ENCODE measurements around the gene OLFML2B. TPM values are rescaled to one million over a fixed set of nuclear protein-coding genes. Genes with fewer than 3 reads are reported as not detected.
"Not testable (repeated sequence)": the region's sequence is repeated elsewhere in the genome, so short reads cannot be mapped to it uniquely, and the experiment has no call there.

OLFML2B gene
- total RNA-seq, 4 donors from 2014 or later, result 18.6 to 42.3 (median 20.9) TPM

- Histone ChIP-seq H3K4me3 (peak within 1 kb of the TSS; percentile 65 to 90 (median 73)), H3K36me3 (peaks cover 0 to under 1% (median 0%) of the 10 kb centered on the region in 3 donors), H3K9me3 (peaks cover 0 to 3% (median 0%) of the 10 kb centered on the region in 4 donors), H3K27me3 (peaks cover 0 to 18% of the 10 kb centered on the region in 2 donors), H3K4me1 (peaks cover 0 to 36% (median 9%) of the 10 kb centered on the region in 4 donors), H3K27ac (peak within 1 kb of the TSS in 2 of 4 donors; percentile 68 to 83)
- WGBS, 2 donors, result 1 to 3% methylated on average over 39 to 47 of the region's 95 CpGs
- peak; percentile 50 to 55 for DNase-seq (ENCODE audit: low spot score in 2 of 2)
- TF ChIP-seq EP300 (IDR thresholded peaks at IDR 0.05) (peak in 1 of 2 donors; percentile 18), CTCF (IDR thresholded peaks at IDR 0.05) (no peak), POLR2A (IDR thresholded peaks at IDR 0.05) (peak; percentile 25 to 68)
Observed at GRCh38 chr1:162069334-162070093, 45.8 kb upstream of the OLFML2B start, which contains the start of gene NOS1AP. TSS of gene NOS1AP (plus strand) at chr1:162069691. CDS start at chr1:162070178, 487 bp downstream.

- no peak overlapping the region for H3K4me3 ChIP-seq
- H3K27ac ChIP-seq, result no peak overlapping the region
- H3K4me1 ChIP-seq, result peaks cover 0 to 36% (median 9%) of the 10 kb centered on the region in 4 donors
- no peaks in the 10 kb centered on the region for H3K36me3 ChIP-seq
- 94% methylated on average over 4 of the region's 4 CpGs for WGBS, 2 donors
- H3K9me3 ChIP-seq, result no peaks in the 10 kb centered on the region
- DNase-seq (ENCODE audit: low spot score in 2 of 2), result no peak
- TF ChIP-seq POLR2A (IDR thresholded peaks at IDR 0.05) (no peak), CTCF (IDR thresholded peaks at IDR 0.05) (no peak), EP300 (IDR thresholded peaks at IDR 0.05) (no peak)
- H3K27me3 ChIP-seq, result peaks cover 0 to 18% of the 10 kb centered on the region in 2 donors
Observed at GRCh38 chr1:162068301-162068700, 44.6 kb upstream of the OLFML2B start.

- no peak overlapping the region for H3K27ac ChIP-seq
- H3K9me3 ChIP-seq, result no peaks in the 10 kb centered on the region
- DNase-seq (ENCODE audit: low spot score in 2 of 2), result no peak
- no peak overlapping the region for H3K4me3 ChIP-seq
- H3K36me3 ChIP-seq, result no peaks in the 10 kb centered on the region
- peaks cover 0 to 30% (median 9%) of the 10 kb centered on the region in 4 donors for H3K4me1 ChIP-seq
- no peak for TF ChIP-seq POLR2A (IDR thresholded peaks at IDR 0.05)
- no peak for TF ChIP-seq CTCF (IDR thresholded peaks at IDR 0.05)
- TF ChIP-seq EP300 (IDR thresholded peaks at IDR 0.05), result no peak
- WGBS, 2 donors, result 59 to 91% methylated on average over 1 of the region's 1 CpG
- H3K27me3 ChIP-seq, result peaks cover 0 to 18% of the 10 kb centered on the region in 2 donors
Observed at GRCh38 chr1:162067466-162067865, 43.8 kb upstream of the OLFML2B start.

- not testable (repeated sequence) for H3K9me3 ChIP-seq; H3K4me3 ChIP-seq; DNase-seq (ENCODE audit: low spot score in 2 of 2); H3K27ac ChIP-seq; H3K36me3 ChIP-seq
- Histone ChIP-seq H3K27me3 (peaks cover 0 to 18% of the 10 kb centered on the region in 2 donors), H3K4me1 (peaks cover 0 to 23% (median 9%) of the 10 kb centered on the region in 4 donors)
- WGBS, 2 donors, result 80 to 85% methylated on average over 4 of the region's 4 CpGs
Observed at GRCh38 chr1:162066836-162067235, 43.2 kb upstream of the OLFML2B start.

GRCh38 chr1:162065016-162065415 is 41.3 kb upstream of the OLFML2B start:
- Histone ChIP-seq H3K27me3 (peaks cover 0 to 8% of the 10 kb centered on the region in 2 donors), H3K4me1 (peaks cover 0 to 7% (median 3%) of the 10 kb centered on the region in 4 donors), H3K4me3 (no peak overlapping the region), H3K36me3 (no peaks in the 10 kb centered on the region), H3K9me3 (no peaks in the 10 kb centered on the region), H3K27ac (no peak overlapping the region)
- TF ChIP-seq EP300 (IDR thresholded peaks at IDR 0.05) (no peak), CTCF (IDR thresholded peaks at IDR 0.05) (no peak), POLR2A (IDR thresholded peaks at IDR 0.05) (no peak)
- 78 to 81% methylated on average over 2 of the region's 2 CpGs for WGBS, 2 donors
- DNase-seq (ENCODE audit: low spot score in 2 of 2), result no peak
